Subcutaneous preadipocyte (primary cell): Measurements from ENCODE around the gene CCNA2. TPM values are rescaled to one million over a fixed set of nuclear protein-coding genes. Genes with fewer than 3 reads are reported as not detected.

ENCODE experiments used
- total RNA-seq: library from RNA; depleted of rRNA; stranded (reverse); fragments of >200 nt; gene quantifications from 2 replicates; pipeline ENCODE4 v1.2.3, GENCODE V29; 2012

CCNA2 gene
- total RNA-seq, result 55.5 and 86.6 TPM in 2 replicates

DNA sequence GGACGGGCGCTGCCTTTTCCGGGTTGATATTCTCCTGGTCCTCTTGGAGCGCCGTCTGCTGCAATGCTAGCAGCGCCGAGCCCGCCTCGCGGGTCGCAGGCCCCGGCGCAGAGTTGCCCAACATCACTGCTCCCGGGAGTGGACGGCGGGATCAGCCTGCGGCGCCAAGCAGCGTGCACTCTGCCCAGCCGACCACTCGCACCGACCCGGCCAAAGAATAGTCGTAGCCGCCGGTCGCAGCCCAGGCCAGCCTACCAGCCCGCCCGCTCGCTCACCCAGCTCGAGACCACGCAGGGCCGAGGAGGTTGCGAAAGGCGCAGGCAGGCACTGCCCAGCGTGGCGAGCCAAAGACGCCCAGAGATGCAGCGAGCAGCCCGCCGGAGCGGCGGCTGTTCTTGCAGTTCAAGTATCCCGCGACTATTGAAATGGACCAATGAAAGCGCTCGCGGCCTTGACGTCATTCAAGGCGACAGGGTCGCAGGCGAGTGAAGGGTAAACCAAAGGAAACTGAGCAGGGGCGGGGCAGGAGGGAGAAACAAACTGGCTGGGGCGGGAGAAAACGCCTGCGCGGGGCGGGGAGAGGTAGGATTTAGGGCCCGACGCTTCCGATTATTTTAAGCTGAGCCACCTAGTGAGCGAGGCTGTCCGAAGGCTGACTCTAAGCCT is at the start of gene CCNA2:
TSS of gene CCNA2 (minus strand) at position 379 of the 666 bp plus-strand sequence. CDS start at position 124, 255 bp downstream.

DNA sequence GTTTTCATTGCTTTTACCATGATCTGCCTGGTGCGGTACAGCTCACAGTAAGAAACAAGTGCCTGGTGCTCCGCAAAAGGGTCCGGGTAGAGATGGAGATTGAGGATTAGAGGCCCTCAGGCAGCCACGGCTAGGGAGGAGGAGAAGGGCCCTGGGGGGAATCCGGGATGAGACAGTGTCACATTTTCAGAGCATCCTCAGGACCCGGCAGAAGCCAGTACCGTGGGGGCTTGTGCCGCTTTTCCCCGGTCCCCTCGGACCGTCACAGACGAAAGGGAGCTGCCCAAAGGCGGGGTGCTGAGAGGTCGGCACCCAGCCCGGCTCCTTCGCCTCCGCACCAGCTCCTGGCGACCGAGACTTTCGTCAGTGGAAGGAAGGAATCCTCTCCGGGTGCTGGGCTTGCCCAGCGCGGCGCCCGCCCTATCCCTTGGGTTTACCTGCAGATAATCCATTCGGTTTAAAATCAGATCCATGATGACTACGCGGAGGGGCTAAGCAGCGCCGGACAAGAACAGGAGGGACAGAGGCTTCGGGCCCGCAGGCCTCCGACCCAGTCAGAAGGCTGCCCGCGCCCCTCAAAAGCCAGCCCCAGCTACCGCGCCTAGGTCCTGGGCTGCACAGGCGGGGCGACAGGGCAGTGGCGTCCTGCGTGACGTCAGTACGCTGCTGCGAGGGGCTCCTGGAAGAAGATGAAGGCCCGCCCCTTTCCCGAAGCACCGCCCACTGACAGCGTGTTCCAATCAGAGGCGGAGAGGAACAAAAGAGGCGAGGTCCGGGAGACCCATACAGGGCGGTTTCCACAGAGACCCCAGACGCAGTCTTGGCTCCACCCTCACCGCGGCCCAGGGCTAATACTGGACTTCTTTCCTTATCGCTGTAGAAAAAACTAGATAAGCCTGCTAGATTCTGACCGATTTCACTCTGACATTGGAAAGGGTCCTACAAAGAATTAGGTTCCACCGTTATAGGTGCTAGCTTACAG is 46.4 kb upstream of the CCNA2 start, which contains the start of gene BBS7:
TSS of gene BBS7 (minus strand) at position 634 of the 982 bp plus-strand sequence. CDS start at position 473, 161 bp downstream.

DNA sequence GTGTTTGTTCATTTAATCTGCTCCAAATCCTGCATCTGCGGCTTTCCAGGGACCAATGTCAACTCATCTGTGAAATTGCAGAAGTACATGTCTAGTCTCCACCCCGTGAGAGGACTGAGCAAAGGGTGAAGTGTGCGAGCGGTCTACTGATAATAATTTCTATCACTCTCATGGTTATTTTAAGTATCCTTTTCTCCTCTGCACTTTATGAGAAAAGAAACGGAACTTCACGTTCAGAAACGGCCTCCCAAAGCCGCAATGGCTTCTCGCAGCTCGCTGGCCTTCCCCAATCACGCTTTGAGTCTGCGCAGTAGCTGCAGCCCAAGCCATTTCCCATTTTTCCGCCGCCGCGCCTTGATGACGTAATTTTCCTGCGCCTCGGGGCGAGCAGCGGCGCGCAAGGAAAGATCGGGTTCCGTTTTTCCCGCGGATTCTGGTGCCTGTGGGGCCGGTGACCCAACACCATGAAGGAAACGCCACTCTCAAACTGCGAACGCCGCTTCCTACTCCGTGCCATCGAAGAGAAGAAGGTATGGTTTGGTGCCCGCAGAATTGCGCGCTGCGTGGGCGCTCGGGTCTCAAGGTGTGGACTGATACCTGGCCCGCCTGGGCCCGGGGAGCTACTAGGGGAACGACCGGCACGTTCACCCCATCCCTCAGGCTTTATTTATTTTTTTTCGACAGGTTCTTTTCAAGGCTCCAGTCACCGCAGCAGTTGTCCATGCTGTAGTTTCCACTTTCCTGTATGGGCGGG is 22.5 kb downstream of the CCNA2 start, which contains the start of gene EXOSC9:
TSS of gene EXOSC9 (plus strand) at position 363 of the 754 bp plus-strand sequence. CDS start at position 465, 102 bp downstream.

Other genes with a start within 250 kb of the CCNA2 start
- gene ANXA5, start 126.9 kb downstream of the CCNA2 start, total RNA-seq, result 649 and 872 TPM in 2 replicates
- under 0.01 and 0.20 TPM in 2 replicates for gene SMIM43, start 58.7 kb downstream of the CCNA2 start, total RNA-seq
- gene EXOSC9, start 22.6 kb downstream of the CCNA2 start, total RNA-seq, result 32.7 and 40.5 TPM in 2 replicates
- gene BBS7, start 46.6 kb upstream of the CCNA2 start, total RNA-seq, result 16.9 and 23.5 TPM in 2 replicates
- under 0.01 TPM in 1 of 2 replicates, not detected in the other for gene TRPC3, start 128.2 kb upstream of the CCNA2 start, total RNA-seq